IMR-90 (cell line): ENCODE data around the gene LYPD5. TPM values are rescaled to one million over a fixed set of nuclear protein-coding genes. Genes with fewer than 3 reads are reported as not detected.
A peak's percentile ranks its signal among the peaks of the same experiment; 100 is the strongest.

Experiments
- ATAC-seq: fragments of 200-7000 bp; cut with Tn5 transposase; 2 replicates; pipeline ENCODE4 v1.9.1; 2020; ENCODE audit warnings: low read depth, mild to moderate bottlenecking, moderate library complexity
- BruUV-seq: library from RNA; stranded (reverse); fragments of 400-500 nt; replicated peaks from 2 replicates; lab custom pipeline; 2021; lab: Mats Ljungman, UMichigan
- CTCF ChIA-PET: fragments of 300-600 bp; formaldehyde crosslinking; extraction: SDS; loops from one replicate; lab custom pipeline; 2021; ENCODE audit warnings: antibody characterized with exemption; lab: Yijun Ruan, JAX
- POLR2A ChIA-PET: fragments of 300-600 bp; sonication (Branson Sonifier 250); formaldehyde crosslinking; loops from one replicate; lab custom pipeline; 2022; ENCODE audit warnings: antibody characterized with exemption; ENCODE audit not compliant: unreplicated experiment; lab: Charles Lee
- DNase-seq: peaks from one replicate; pipeline ENCODE4 v3.0.0; 2013
- H2AFZ ChIP-seq: replicated peaks from 2 replicates; pipeline ENCODE3; 2013; ENCODE audit warnings: low read length, mild to moderate bottlenecking; ENCODE audit not compliant: poor library complexity
- H2AK5ac ChIP-seq: 2 replicates; pipeline ENCODE4 v1.6.1; 2013; ENCODE audit warnings: low read depth, low read length, inconsistent platforms
- H2AK9ac ChIP-seq: replicated peaks from 2 replicates; pipeline ENCODE3; 2013; ENCODE audit warnings: mild to moderate bottlenecking, low read depth, low read length, moderate library complexity; ENCODE audit not compliant: poor library complexity
- H2BK120ac ChIP-seq: 2 replicates; pipeline ENCODE4 v1.6.1; 2013; ENCODE audit warnings: low read depth, low read length, inconsistent platforms
- H2BK15ac ChIP-seq: 3 replicates; pipeline ENCODE4 v1.6.1; 2013; ENCODE audit warnings: low read depth, low read length, inconsistent platforms
- H2BK20ac ChIP-seq: 2 replicates; pipeline ENCODE4 v1.6.1; 2013; ENCODE audit warnings: low read depth, mild to moderate bottlenecking, inconsistent platforms, low read length, moderate library complexity
- H2BK5ac ChIP-seq: 2 replicates; pipeline ENCODE4 v1.6.1; 2013; ENCODE audit warnings: mild to moderate bottlenecking, low read depth, low read length, inconsistent platforms; ENCODE audit not compliant: poor library complexity, severe bottlenecking
- H3K14ac ChIP-seq: replicated peaks from 2 replicates; pipeline ENCODE4 v1.6.1; 2013; ENCODE audit warnings: low read depth, low read length, inconsistent platforms
- H3K18ac ChIP-seq: 2 replicates; pipeline ENCODE4 v1.6.1; 2013; ENCODE audit warnings: low read depth, low read length, control low read depth
- H3K23ac ChIP-seq: 2 replicates; pipeline ENCODE4 v1.6.1; 2013; ENCODE audit warnings: low read depth, low read length, inconsistent platforms
- H3K27ac ChIP-seq: 2 replicates; pipeline ENCODE4 v1.5.1; 2013; ENCODE audit warnings: mild to moderate bottlenecking, control low read depth, low read length; ENCODE audit not compliant: insufficient read depth
- H3K27me3 ChIP-seq: 2 replicates; pipeline ENCODE4 v1.6.1; 2013; ENCODE audit warnings: low read length; ENCODE audit not compliant: control insufficient read depth, insufficient read depth
- H3K36me3 ChIP-seq: 2 replicates; pipeline ENCODE4 v1.6.1; 2013; ENCODE audit warnings: low read length, mixed read lengths; ENCODE audit not compliant: control insufficient read depth, insufficient read depth
- H3K4ac ChIP-seq: 2 replicates; pipeline ENCODE4 v1.6.1; 2013; ENCODE audit warnings: low read depth, low read length, inconsistent platforms
- H3K4me1 ChIP-seq: 2 replicates; pipeline ENCODE4 v1.6.1; 2013; ENCODE audit warnings: low read length, mixed read lengths; ENCODE audit not compliant: control insufficient read depth, insufficient read depth
- H3K4me2 ChIP-seq: 2 replicates; pipeline ENCODE4 v1.6.1; 2013; ENCODE audit warnings: low read depth, mild to moderate bottlenecking, control low read depth, low read length, moderate library complexity
- H3K4me3 ChIP-seq: 2 replicates; pipeline ENCODE4 v1.5.1; 2013; ENCODE audit warnings: low read depth, mild to moderate bottlenecking, control low read depth, low read length, moderate library complexity; ENCODE audit not compliant: insufficient read depth
- H3K56ac ChIP-seq: 2 replicates; pipeline ENCODE4 v1.6.1; 2013; ENCODE audit warnings: low read length, inconsistent platforms; ENCODE audit not compliant: insufficient read depth; ENCODE audit errors: extremely low read depth
- H3K79me1 ChIP-seq, 2 experiments: 2 replicates each; pipeline ENCODE4 v1.6.1; 2013; ENCODE audit warnings: low read length in 2 of 2, inconsistent platforms in 1 of 2, low read depth in 1 of 2
- H3K9ac ChIP-seq: 2 replicates; pipeline ENCODE4 v1.6.1; 2013; ENCODE audit warnings: low read depth, low read length, control low read depth
- H3K9me1 ChIP-seq: 2 replicates; pipeline ENCODE4 v1.6.1; 2013; ENCODE audit warnings: low read length, inconsistent platforms; ENCODE audit not compliant: insufficient read depth
- H3K9me3 ChIP-seq: 2 replicates; pipeline ENCODE4 v1.6.1; 2013; ENCODE audit warnings: low read length; ENCODE audit not compliant: control insufficient read depth, insufficient read depth
- H4K20me1 ChIP-seq: 2 replicates; pipeline ENCODE4 v1.6.1; 2013; ENCODE audit warnings: low read length, inconsistent platforms; ENCODE audit not compliant: insufficient read depth
- H4K5ac ChIP-seq: 2 replicates; pipeline ENCODE4 v1.6.1; 2013; ENCODE audit warnings: mild to moderate bottlenecking, low read depth, low read length, control low read depth
- H4K8ac ChIP-seq, 2 experiments: 2 replicates each; pipeline ENCODE4 v1.6.1; 2013; ENCODE audit warnings: low read depth in 2 of 2, low read length in 2 of 2, control low read depth in 1 of 2, inconsistent platforms in 1 of 2
- H4K91ac ChIP-seq: 2 replicates; pipeline ENCODE4 v1.6.1; 2013; ENCODE audit warnings: low read depth, low read length, inconsistent platforms; ENCODE audit not compliant: insufficient read depth
- CEBPB ChIP-seq: IDR thresholded peaks from 2 replicates; pipeline ENCODE4 v1.6.1; 2012; ENCODE audit warnings: low read depth, low read length, improper control_type of control experiment
- CTCF ChIP-seq: conservative IDR thresholded peaks from 2 replicates; pipeline ENCODE4 v1.5.1; 2012; ENCODE audit warnings: mild to moderate bottlenecking, low read depth, low read length, improper control_type of control experiment
- ELK1 ChIP-seq: fragments of 150-350 bp; IDR thresholded peaks from 2 replicates; pipeline ENCODE4 v1.6.1; 2016; ENCODE audit warnings: low read depth, mild to moderate bottlenecking, low read length, moderate library complexity, borderline replicate concordance
- MAZ ChIP-seq: IDR thresholded peaks from 2 replicates; pipeline ENCODE4 v1.6.1; 2012; ENCODE audit warnings: low read depth, mild to moderate bottlenecking, low read length, improper control_type of control experiment, moderate library complexity, borderline replicate concordance
- MXI1 ChIP-seq: IDR thresholded peaks from 2 replicates; pipeline ENCODE4 v1.6.1; 2012; ENCODE audit warnings: low read depth, mild to moderate bottlenecking, low read length, moderate library complexity, borderline replicate concordance
- NFE2L2 ChIP-seq: fragments of 150-350 bp; IDR thresholded peaks from 2 replicates; pipeline ENCODE4 v1.6.1; 2016; ENCODE audit warnings: low read depth, mild to moderate bottlenecking, low read length
- USF2 ChIP-seq: fragments of 150-350 bp; IDR thresholded peaks from 2 replicates; pipeline ENCODE4 v1.6.1; 2017; ENCODE audit warnings: mild to moderate bottlenecking, antibody characterized with exemption, low read length, low read depth
- WGBS, 2 experiments: methylation state at CpG; one replicate each; pipeline versions ENCODE4 v1.1.5 to v1.1.7; 2013; ENCODE audit warnings: missing lambda C conversion rate in 2 of 2; ENCODE audit not compliant: insufficient read length in 1 of 2; ENCODE audit errors: extremely low coverage in 2 of 2; 5-methylcytosine and 5-hydroxymethylcytosine counted together
- dilution Hi-C: fragments of 300-500 bp; cut with HindIII; formaldehyde crosslinking; loops from one replicate; pipeline ENCODE4 v1.14.3; 2018; ENCODE audit warnings: low sequenced_read_pairs; ENCODE audit not compliant: unreplicated experiment
- in situ Hi-C: fragments of 300-500 bp; cut with MboI; formaldehyde crosslinking; loops from 3 replicates; pipeline ENCODE4 v1.14.3; 2019; ENCODE audit warnings: low sequenced_read_pairs, inconsistent platforms, mixed read lengths
- intact Hi-C: fragments of 100-400 bp; cut with micrococcal nuclease; formaldehyde crosslinking; loops from 2 replicates; pipeline ENCODE4 v1.10.0; 2022
- polyA plus RNA-seq, 3 experiments: library from polyadenylated mRNA; depleted of rRNA; stranded (reverse); fragments of >200 nt; gene quantifications; 2 replicates each; pipeline ENCODE4 v1.2.3, GENCODE V29; 2012; ENCODE audit warnings: low replicate concordance in 1 of 3
- total RNA-seq: library from RNA; depleted of rRNA; stranded (reverse); fragments of >200 nt; gene quantifications from 2 replicates; pipeline ENCODE4 v1.2.3, GENCODE V29; 2012

LYPD5 gene
- total and polyA plus RNA-seq, 2 of the 4 experiments (the other 2 are of a cell fraction): 0.31 to 0.36 TPM

- CTCF ChIA-PET: no interaction called here
- 21% methylated on average over 34 of the region's 48 CpGs; no CpG with 5 or more reads in 1 of the 2 experiments for WGBS, 2 experiments
- in situ Hi-C loops: no loop called here
Measured at GRCh38 chr19:43820098-43820883, 18.0 kb upstream of the LYPD5 start.

More at GRCh38 chr19:43820098-43820883, 18.0 kb upstream of the LYPD5 start:
- Histone ChIP-seq H3K4me2 (peak overlapping the region; percentile 46), H3K14ac (peak overlapping the region; percentile 82; the same call in 1 of the 2 replicates), H3K4me3 (peak overlapping the region; percentile 49), H3K56ac (no peak overlapping the region), H3K79me1 (0 out of 4 replicates have a peak, but pooled peaks cover 0 to 2% of the 10 kb centered on the region in 2 experiments), H3K9ac (peak overlapping the region; percentile 47; the same call in 1 of the 2 replicates), H4K8ac (peak overlapping the region; percentile 77 to 88; a peak in 3 of 4 replicates), H2BK120ac (peak overlapping the region; percentile 47; the same call in 1 of the 2 replicates), H4K5ac (peak overlapping the region; percentile 47), H2AK5ac (peak overlapping the region; percentile 68), H4K91ac (no peak overlapping the region; the same call in 1 of the 2 replicates), H3K18ac (no peak overlapping the region), H2AK9ac (peak overlapping the region; percentile 91), H3K4me1 (no peaks in the 10 kb centered on the region; the same call in 1 of the 2 replicates), H3K9me3 (no peaks in the 10 kb centered on the region), H2AFZ (peak overlapping the region; percentile 99), H3K27me3 (no peaks in the 10 kb centered on the region; the same call in 1 of the 2 replicates), H2BK5ac (no peak overlapping the region), H3K36me3 (no peaks in the 10 kb centered on the region), H4K20me1 (no peaks in the 10 kb centered on the region), H3K27ac (no peak overlapping the region), H3K9me1 (peaks cover 6% of the 10 kb centered on the region; the same call in 1 of the 2 replicates), H3K4ac (peak overlapping the region; percentile 50), H2BK20ac (no peak overlapping the region), H3K23ac (no peak overlapping the region), H2BK15ac (no peak overlapping the region)
- intact Hi-C loops: no loop called here
- no TSS peak for BruUV-seq
- POLR2A ChIA-PET: no interaction called here
- dilution Hi-C loops: no loop called here
- peak; percentile 90 for ATAC-seq
- peak; percentile 42 for DNase-seq
- TF ChIP-seq ELK1 (no peak), CTCF (no peak), MXI1 (no peak), NFE2L2 (no peak), MAZ (no peak), CEBPB (no peak), USF2 (no peak)
